ENCODE results near the gene SCLY.
"Not testable (repeated sequence)": the region's sequence is repeated elsewhere in the genome, so short reads cannot be mapped to it uniquely, and the experiment has no call there.

Gene SCLY

DNA sequence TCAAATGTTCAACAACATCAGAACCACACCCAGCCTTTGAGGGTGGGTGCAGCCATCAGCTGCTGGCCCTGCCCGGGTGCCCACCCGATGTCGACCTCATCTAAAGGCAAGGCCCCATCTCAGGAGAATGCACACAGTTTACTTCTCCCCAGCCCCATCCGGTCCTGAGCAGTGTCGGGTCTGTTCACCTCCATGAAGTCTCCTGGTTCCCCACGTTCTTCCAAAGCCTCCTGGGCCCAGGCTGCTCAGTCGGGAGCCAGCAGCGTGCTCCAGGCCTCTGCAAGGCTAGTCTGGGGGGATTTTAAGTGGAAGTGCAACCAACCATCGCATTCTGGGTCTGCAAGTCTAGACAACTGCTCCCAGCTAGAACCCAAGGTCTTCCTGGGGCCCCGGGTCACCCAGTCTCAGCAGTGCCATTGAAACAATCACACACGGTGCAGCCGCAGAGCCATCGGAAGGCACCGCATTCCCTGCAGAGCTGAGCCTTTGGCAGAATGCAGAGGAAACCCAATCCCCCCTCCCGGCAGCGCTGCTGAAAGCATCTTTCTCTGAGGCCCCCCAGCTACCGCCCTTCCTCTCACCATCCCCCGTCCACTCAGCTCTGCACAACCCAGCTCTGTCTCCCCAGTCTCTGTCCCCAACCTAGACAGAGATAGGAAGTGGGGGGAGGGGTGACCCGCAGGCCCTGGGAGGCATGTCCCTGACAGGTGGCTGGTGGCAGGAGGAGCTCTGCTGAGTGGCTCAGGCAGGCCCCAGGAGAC, 47.8 kb downstream of the SCLY start:
- H3K27me3 Mint-ChIP-seq = no peaks in the 10 kb centered on the region
- peaks cover 7% of the 10 kb centered on the region for H3K9me3 Mint-ChIP-seq
- DNase-seq (ENCODE audit: low spot score in 2 of 2) = no peak
- H3K4me1 Mint-ChIP-seq = peaks cover 27% of the 10 kb centered on the region
- peak; percentile 36 for ATAC-seq (ENCODE audit: low read depth)
- H3K4me3 Mint-ChIP-seq = peak overlapping the region; percentile 98
- H3K27ac Mint-ChIP-seq = peak overlapping the region; percentile 99
- H3K36me3 Mint-ChIP-seq = peaks cover 11% of the 10 kb centered on the region

DNA sequence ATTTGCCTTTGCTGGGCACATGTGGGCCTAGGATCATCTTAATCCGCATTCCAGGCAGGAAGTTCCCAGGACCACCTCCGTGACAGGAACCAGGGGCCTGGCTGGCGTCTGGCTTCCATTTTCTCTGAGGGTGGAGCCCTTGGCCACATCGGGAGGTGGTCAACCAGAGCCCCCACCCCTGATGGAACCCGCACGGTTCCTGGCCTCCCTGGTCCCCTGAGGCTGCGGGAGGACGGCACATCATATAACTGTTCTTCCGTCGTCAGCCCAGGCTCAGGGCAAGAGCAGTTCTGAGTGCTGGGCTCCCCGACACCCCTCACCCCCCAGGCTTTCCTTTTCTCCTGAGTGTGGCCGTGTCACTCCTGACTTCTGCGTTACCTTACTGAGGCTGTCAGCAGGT, 52.8 kb downstream of the SCLY start:
- no peak for DNase-seq (ENCODE audit: low spot score in 2 of 2)
- H3K27me3 Mint-ChIP-seq = peaks cover 7% of the 10 kb centered on the region
- no peak overlapping the region for H3K27ac Mint-ChIP-seq
- H3K4me1 Mint-ChIP-seq = peaks cover 20% of the 10 kb centered on the region
- H3K36me3 Mint-ChIP-seq = peaks cover 19% of the 10 kb centered on the region
- no peak for ATAC-seq (ENCODE audit: low read depth)
- H3K9me3 Mint-ChIP-seq = peaks cover 7% of the 10 kb centered on the region
- no peak overlapping the region for H3K4me3 Mint-ChIP-seq

DNA sequence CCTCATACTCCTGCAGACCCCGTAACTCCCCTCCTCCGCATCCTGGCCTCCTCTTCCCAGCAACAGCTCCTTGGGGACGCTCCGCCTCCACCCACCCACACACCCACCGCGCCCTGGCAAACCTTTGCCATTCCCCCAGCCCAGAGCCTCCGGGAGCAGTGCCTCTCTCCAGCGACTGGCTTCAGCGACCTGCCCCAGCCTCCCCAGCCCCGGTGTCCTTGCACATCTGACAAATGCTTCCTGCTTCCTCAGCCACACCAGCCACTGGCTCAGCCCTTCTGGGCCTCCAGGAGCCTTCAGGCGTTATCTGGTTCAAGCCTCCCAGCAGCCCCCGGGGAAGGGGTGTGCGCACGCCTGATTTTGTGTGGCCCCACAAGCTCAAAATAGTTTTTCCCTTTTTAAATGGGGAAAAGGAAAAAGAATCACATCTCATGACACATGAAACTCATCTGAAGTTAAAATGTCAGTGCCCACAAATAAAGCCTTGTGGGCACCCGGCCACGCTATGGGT, 53.6 kb downstream of the SCLY start:
- H3K4me1 Mint-ChIP-seq = peaks cover 20% of the 10 kb centered on the region
- H3K27ac Mint-ChIP-seq = no peak overlapping the region
- H3K4me3 Mint-ChIP-seq = no peak overlapping the region
- DNase-seq (ENCODE audit: low spot score in 2 of 2) (no peak), ATAC-seq (ENCODE audit: low read depth) (no peak)
- peaks cover 7% of the 10 kb centered on the region for H3K27me3 Mint-ChIP-seq
- H3K9me3 Mint-ChIP-seq = peaks cover 7% of the 10 kb centered on the region
- peaks cover 22% of the 10 kb centered on the region for H3K36me3 Mint-ChIP-seq

DNA sequence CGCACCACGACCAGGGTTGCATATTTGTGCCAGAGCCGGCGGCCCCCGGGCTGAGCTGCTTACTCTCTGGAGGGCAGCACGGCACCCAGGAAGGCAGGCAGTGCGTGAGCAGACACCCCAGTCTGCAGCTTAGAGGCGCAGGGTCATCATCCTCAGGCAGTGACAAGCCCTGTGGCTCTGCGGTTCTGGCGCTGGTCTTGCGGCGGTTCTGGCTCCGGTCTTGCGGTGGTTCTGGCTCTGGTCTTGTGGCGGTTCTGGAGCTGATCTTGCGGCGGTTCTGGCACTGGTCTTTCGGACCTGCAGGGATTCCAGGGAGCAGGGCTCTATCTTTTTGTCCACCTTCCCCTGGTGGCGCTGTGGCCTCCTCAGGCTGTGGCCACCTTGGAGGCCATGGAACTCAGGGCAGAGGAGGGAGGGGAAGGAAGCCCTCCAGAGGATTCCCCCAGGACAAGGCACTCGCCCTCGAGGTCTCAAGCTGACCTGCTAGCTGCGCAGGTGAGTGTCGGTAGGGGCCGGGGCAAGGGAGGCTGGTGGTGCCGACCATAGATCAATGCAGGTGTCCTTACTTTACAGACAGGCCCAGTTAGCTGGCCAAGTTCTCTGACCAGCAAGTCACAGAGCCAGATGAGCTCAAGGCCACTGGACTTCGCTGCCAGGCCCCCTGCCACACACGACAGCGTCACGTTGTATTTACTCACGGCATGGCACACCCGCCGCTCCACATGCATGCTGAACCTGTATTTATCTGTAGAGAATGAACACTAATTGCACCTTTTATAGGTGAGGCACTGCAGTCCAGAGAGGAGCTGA, 54.3 kb downstream of the SCLY start:
- DNase-seq (ENCODE audit: low spot score in 2 of 2) (no peak), ATAC-seq (ENCODE audit: low read depth) (no peak)
- Mint-ChIP-seq H3K36me3 (peaks cover 22% of the 10 kb centered on the region), H3K27ac (no peak overlapping the region), H3K4me1 (peaks cover 22% of the 10 kb centered on the region), H3K9me3 (peaks cover 7% of the 10 kb centered on the region), H3K27me3 (peaks cover 7% of the 10 kb centered on the region), H3K4me3 (no peak overlapping the region)

DNA sequence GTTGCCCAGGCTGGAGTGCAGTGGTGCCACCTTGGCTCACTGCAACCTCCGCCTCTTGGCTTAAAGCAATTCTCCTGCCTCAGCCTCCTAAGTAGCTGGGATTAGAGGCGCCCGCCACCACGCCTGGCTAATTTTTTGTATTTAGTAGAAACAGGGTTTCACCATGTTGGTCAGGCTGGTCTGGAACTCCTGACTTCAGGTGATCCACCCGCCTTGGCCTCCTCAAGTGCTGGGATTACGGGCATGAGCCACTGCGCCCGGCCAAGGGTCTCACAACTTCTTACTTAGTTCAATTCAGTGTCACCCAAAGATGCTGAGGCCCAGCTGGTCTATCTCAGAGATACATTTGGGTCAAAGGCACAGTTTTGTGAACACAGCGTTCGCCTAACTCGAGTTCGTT, 54.9 kb downstream of the SCLY start:
- ATAC-seq (ENCODE audit: low read depth); H3K9me3 Mint-ChIP-seq; H3K27ac Mint-ChIP-seq; H3K4me3 Mint-ChIP-seq; DNase-seq (ENCODE audit: low spot score in 2 of 2); H3K27me3 Mint-ChIP-seq: not testable (repeated sequence)
- Mint-ChIP-seq H3K4me1 (peaks cover 22% of the 10 kb centered on the region), H3K36me3 (peaks cover 22% of the 10 kb centered on the region)

DNA sequence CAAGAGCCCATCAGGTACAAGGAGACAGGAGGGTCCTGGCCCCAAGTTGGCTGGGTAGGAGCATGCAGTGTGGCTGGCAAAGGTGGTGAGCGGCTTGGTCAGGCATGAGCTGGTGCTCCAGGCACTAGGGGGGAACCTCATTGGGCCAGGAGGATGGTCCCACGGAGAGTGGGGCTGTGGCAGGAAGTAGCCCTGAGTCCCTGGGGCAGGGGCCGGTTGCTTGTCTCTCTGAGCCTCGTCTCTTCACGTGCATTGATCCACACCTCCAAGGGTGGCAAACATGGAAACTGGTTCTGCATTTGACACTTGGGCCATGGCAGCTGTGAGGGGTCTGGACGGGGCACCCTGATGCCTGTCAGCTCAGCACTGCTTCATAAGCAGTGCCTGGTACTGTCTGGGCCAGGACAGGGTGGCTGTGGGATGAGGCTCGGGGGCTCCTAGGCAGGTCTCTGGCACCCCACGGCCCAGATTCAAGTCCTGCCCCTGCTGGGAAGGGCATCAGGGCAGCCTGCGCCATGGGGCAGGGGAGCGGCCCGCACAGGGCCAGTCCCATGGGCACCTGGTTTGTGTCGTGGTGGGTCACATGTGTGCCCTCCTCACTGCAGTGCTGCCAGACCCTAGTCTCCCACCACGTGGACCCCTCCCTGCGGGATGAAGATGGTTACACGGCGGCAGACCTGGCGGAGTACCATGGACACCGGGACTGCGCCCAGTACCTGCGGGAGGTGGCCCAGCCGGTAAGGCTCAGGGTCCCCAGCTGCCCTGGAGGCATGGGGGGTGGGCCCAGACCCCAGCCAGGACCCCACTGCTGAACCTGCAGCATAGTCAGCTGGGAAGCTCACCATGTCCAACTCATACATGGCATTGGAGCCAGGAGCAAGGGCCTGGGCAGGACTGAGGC, 55.7 kb downstream of the SCLY start:
- ATAC-seq (ENCODE audit: low read depth) (no peak), DNase-seq (ENCODE audit: low spot score in 2 of 2) (no peak)
- Mint-ChIP-seq H3K36me3 (peaks cover 22% of the 10 kb centered on the region), H3K27me3 (peaks cover 7% of the 10 kb centered on the region), H3K4me3 (no peak overlapping the region), H3K4me1 (peaks cover 22% of the 10 kb centered on the region), H3K27ac (no peak overlapping the region), H3K9me3 (peaks cover 6% of the 10 kb centered on the region)

DNA sequence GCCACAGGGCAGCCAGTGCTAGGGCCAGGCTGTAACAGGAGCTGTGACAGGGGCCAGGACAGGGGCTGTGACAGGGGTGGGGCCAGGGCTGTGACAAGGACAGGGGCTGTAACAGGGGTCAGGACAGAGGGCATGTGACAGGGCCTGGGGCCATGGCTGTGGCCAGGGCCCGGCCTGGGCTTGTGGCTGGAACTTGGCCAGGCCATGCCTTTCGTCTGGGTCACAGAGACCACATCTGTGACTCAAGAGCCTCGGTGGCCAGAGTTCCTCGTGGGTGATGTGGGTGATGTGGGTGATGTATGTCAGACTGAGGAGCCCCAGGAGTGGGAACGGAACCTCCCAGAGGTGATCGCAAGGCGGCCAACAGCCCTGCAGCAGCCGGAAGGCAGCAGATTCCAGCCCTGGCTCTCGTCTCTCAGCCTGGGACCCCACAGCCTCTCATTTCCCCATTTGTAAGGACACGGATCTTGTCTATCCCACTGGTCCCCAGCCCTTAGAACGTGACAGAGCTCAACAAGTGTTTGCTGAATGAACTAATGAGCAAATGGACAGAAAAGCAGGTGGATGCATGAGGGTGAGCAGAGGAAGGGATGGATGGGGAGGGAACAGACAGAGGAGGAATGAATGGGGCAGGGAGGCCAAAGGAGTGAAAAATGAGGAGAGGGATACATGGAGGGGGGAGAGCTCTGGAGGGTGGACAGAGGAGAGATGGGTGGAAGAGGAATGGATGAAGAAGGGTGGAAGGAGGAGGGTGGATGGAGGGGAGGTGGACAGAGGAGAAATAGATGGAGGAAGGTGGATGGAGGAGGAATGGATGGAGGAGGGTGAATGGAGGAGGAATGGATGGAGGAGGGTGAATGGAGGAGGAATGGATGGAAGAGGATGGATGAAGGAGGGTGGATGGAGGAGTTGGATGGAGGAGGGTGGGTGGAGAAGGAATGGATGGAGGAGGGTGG, 56.7 kb downstream of the SCLY start:
- no peak for ATAC-seq (ENCODE audit: low read depth)
- Mint-ChIP-seq H3K36me3 (peaks cover 19% of the 10 kb centered on the region), H3K27ac (no peak overlapping the region), H3K27me3 (peaks cover 7% of the 10 kb centered on the region), H3K9me3 (peaks cover 6% of the 10 kb centered on the region), H3K4me1 (peaks cover 22% of the 10 kb centered on the region), H3K4me3 (no peak overlapping the region)
- no peak for DNase-seq (ENCODE audit: low spot score in 2 of 2)

DNA sequence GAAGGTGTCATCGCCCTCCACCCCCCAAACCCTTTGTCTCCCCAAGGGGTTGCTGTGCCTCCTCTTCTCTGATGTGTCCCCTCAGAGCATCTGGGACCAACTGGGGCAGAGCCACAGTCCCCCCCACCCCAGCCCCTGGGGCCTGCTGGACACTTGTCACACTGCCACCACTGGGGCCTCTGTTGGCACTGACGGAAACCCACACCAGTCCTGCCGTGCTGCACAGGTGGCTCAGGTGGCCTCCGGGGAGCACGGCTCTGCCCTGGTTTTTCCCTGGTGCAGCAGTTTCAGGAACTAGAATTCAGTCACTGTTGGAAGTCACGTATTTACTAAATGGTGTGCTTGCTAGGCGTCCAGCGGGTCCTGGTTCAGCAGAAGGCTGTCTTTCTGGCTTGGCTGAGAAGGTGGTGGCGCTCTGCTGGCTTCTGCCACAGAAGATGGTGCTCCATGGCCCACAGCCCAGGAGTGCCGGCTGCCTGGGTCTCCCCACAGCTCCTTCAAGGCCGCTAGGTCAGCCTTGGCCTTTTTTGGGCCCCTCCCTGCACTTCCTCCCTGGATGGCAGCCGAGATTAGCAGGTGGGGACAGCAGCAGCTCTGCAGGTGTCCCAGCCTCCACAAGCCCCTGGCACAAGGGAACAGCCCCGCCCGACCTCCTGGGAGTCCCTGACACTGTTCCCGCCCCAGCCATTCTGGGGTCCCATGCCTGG, 59.1 kb downstream of the SCLY start:
- peak; percentile 73 for ATAC-seq (ENCODE audit: low read depth)
- H3K27me3 Mint-ChIP-seq = peaks cover 7% of the 10 kb centered on the region
- H3K36me3 Mint-ChIP-seq = peaks cover 7% of the 10 kb centered on the region
- DNase-seq (ENCODE audit: low spot score in 2 of 2) = no peak
- H3K9me3 Mint-ChIP-seq = no peaks in the 10 kb centered on the region
- no peak overlapping the region for H3K27ac Mint-ChIP-seq
- peaks cover 19% of the 10 kb centered on the region for H3K4me1 Mint-ChIP-seq
- no peak overlapping the region for H3K4me3 Mint-ChIP-seq

DNA sequence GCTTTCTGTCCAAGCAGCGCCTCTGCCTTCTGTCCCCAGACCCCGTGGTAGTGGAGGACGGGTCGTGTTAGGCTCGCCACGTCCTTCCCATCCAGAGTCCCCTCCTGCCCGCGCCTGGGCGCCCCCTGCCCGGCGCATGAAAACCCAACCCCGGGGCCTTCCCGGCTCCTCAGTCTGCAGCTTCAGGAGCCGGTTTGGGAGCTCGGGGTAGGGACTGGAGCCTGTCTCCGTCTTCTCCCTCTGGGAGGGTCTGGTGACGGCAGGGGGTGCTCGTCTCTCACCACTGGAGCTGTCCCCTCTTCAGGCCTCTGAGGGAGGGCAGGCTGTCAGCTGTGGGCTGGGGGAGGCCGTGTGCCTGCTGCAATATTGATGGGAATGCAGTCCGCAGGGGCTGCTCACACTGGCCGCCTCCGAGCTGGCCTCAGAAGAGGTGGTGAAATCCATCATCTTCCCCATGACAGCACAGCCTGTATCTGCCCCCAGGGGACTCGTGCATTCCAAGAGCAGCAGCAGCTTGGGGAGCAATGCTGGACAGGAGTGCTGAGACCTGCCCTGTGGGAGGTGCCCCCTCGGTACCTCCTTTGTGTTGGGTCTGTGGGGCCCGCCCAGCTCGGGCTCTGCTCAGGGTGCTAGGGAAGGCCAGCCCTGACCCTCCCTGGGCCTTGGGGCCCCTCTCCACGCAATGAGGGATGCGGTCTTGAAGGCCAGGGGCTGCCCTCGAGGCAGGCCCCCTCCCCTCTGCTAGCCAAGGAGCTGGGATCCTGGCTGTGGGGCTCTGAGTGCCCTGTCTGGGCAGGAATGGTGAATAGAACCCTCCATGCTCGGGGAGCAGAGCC, 59.9 kb downstream of the SCLY start:
- H3K4me1 Mint-ChIP-seq = peaks cover 19% of the 10 kb centered on the region
- no peak overlapping the region for H3K4me3 Mint-ChIP-seq
- H3K27ac Mint-ChIP-seq = no peak overlapping the region
- H3K9me3 Mint-ChIP-seq = no peaks in the 10 kb centered on the region
- H3K36me3 Mint-ChIP-seq = peaks cover 7% of the 10 kb centered on the region
- peaks cover 7% of the 10 kb centered on the region for H3K27me3 Mint-ChIP-seq
- ATAC-seq (ENCODE audit: low read depth) = no peak
- DNase-seq (ENCODE audit: low spot score in 2 of 2) = no peak

DNA sequence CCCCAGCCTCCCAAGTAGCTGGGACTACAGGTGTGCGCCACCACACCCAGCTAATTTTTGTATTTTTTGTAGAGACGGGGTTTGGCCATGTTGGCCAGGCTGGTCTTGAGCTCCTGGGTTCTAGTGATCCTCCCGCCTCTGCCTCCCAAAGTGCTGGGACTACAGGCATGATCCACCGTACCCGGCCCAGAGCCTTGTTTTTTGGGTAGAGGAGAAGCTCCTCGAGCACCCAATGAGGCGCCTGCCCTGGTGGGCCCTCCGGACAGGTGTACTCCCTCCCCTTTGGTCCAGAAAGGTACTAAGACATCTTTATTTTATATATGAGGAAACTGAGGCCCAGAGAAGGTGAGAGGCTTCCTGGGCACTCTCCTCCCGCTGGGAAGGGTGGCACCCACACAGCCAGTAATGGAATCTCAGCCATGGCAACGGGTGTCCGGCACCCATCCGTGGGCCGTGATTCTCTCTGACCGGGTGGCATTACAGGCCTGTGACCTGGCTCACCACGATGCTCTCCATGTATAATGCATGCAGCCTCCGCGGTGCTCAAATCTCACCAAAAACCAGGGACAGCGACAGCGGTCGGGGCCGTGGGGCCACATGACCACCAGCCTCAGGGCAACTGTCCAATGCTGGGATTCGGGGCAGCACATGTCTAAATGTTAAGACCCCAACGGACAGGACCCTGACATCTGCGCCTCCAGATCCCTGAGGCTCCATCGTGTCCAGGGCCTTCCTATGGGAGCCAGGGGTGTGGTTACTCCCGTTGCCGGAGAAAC, 60.9 kb downstream of the SCLY start:
- Mint-ChIP-seq H3K4me3 (no peak overlapping the region), H3K36me3 (peaks cover 7% of the 10 kb centered on the region), H3K9me3 (no peaks in the 10 kb centered on the region), H3K27ac (no peak overlapping the region), H3K27me3 (peaks cover 7% of the 10 kb centered on the region), H3K4me1 (peaks cover 19% of the 10 kb centered on the region)
- DNase-seq (ENCODE audit: low spot score in 2 of 2) = no peak
- ATAC-seq (ENCODE audit: low read depth) = no peak

Measured in memory B cell (primary cell).